ENCODE measurements around the gene ZDHHC5. TPM values are rescaled to one million over a fixed set of nuclear protein-coding genes. Genes with fewer than 3 reads are reported as not detected.
A peak's percentile ranks its signal among the peaks of the same experiment; 100 is the strongest.
"Not testable (repeated sequence)": the region's sequence is repeated elsewhere in the genome, so short reads cannot be mapped to it uniquely, and the experiment has no call there.

The ZDHHC5 gene
- total RNA-seq, 2 experiments from 2014 or later, result 46.2 to 60.0 TPM

GRCh38 chr11:57703341-57703740 is 35.4 kb downstream of the ZDHHC5 start:
- H3K27ac Mint-ChIP-seq, result peak overlapping the region; percentile 37
- H3K4me1 Mint-ChIP-seq, result peaks cover 4% of the 10 kb centered on the region
- intact Hi-C loops (cut with DNase I, micrococcal nuclease), result no loop called here
- H3K9me3 Mint-ChIP-seq (ENCODE audit: low read depth), result no peaks in the 10 kb centered on the region
- ATAC-seq (no peak), DNase-seq (no peak)
- POLR2A ChIA-PET, result interaction anchor here (0.7 kb wide), 1 partner anchor 19 kb away, joined by 3 read pairs; no protein-coding TSS in a partner anchor
- no peak overlapping the region for H3K4me3 Mint-ChIP-seq
- H3K27me3 Mint-ChIP-seq, result no peaks in the 10 kb centered on the region
- H3K36me3 Mint-ChIP-seq (ENCODE audit: low read depth), result peaks cover 34% of the 10 kb centered on the region
- CTCF ChIA-PET, result interaction anchor here (0.6 to 2.1 kb wide), 7 partner anchors 10 to 733 kb away, joined by 3 to 11 read pairs (median 3); no protein-coding TSS in a partner anchor

- no peak overlapping the region for H3K27ac Mint-ChIP-seq
- H3K36me3 Mint-ChIP-seq (ENCODE audit: low read depth), result peaks cover 21% of the 10 kb centered on the region
- CTCF ChIA-PET, result no interaction called here
- peaks cover 12% of the 10 kb centered on the region for H3K4me1 Mint-ChIP-seq
- no peak for DNase-seq
- intact Hi-C loops (cut with DNase I, micrococcal nuclease), result no loop called here
- no peak for ATAC-seq
- H3K9me3 Mint-ChIP-seq (ENCODE audit: low read depth), result no peaks in the 10 kb centered on the region
- H3K4me3 Mint-ChIP-seq, result no peak overlapping the region
- H3K27me3 Mint-ChIP-seq, result no peaks in the 10 kb centered on the region
- POLR2A ChIA-PET, result interaction anchor here (0.7 kb wide), 1 partner anchor 95 kb away, joined by 3 read pairs; no protein-coding TSS in a partner anchor
Observed at GRCh38 chr11:57704932-57705331, 37.0 kb downstream of the ZDHHC5 start.

DNA sequence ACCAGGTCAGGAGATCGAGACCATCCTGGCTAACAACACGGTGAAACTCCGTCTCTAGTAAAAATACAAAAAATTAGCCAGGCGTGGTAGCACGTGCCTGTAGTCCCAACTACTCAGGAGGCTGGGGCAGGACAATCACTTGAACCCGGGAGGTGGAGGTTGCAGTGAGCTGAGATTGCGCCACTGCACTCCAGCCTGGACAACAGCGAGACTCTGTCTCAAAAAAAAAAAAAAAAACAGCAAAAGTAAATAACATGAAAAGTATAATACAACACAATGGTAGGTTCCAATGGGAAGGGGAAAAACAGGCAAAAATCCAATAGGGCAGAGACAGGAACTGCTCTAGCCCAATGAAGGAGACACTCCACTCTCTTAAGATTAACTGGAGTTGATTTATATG is 37.5 kb downstream of the ZDHHC5 start:
- not testable (repeated sequence) for H3K4me3 Mint-ChIP-seq, ATAC-seq

GRCh38 chr11:57709802-57710367 is 42.0 kb downstream of the ZDHHC5 start:
- intact Hi-C loops (cut with DNase I, micrococcal nuclease), result loop anchor here in 1 of 2 experiments (5.0 kb wide), 2 partner anchors 143 to 283 kb away; partner anchors contain the start of genes SLC43A3 and UBE2L6
- DNase-seq (no peak), ATAC-seq (no peak)
- POLR2A ChIA-PET, result interaction anchor here (0.6 to 2.6 kb wide), 3 partner anchors 18 to 51 kb away, joined by 3 to 16 read pairs (median 7); partner anchors contain the start of gene SELENOH
- Mint-ChIP-seq H3K27ac (peak overlapping the region; percentile 42), H3K4me1 (peaks cover 48% of the 10 kb centered on the region), H3K4me3 (no peak overlapping the region), H3K9me3 (ENCODE audit: low read depth) (no peaks in the 10 kb centered on the region), H3K36me3 (ENCODE audit: low read depth) (peaks cover 12% of the 10 kb centered on the region), H3K27me3 (no peaks in the 10 kb centered on the region)
- CTCF ChIA-PET, result interaction anchor here (0.6 to 1.2 kb wide), 6 partner anchors 8 to 91 kb away, joined by 3 to 7 read pairs (median 3); no protein-coding TSS in a partner anchor

More for the DNA sequence above, 37.5 kb downstream of the ZDHHC5 start:
- H3K27me3 Mint-ChIP-seq; DNase-seq; H3K27ac Mint-ChIP-seq; H3K9me3 Mint-ChIP-seq (ENCODE audit: low read depth); CTCF ChIA-PET; intact Hi-C loops (cut with DNase I, micrococcal nuclease): not testable (repeated sequence)
- POLR2A ChIA-PET, result interaction anchor here (0.7 kb wide), 1 partner anchor 95 kb away, joined by 3 read pairs; no protein-coding TSS in a partner anchor
- H3K36me3 Mint-ChIP-seq (ENCODE audit: low read depth), result peaks cover 18% of the 10 kb centered on the region
- peaks cover 17% of the 10 kb centered on the region for H3K4me1 Mint-ChIP-seq

GRCh38 chr11:57711414-57712255 is 43.7 kb downstream of the ZDHHC5 start, which contains the start of gene MED19:
MED19 (minus strand) TSS chr11:57712215; CDS start chr11:57712179, 36 bp downstream.
- peak; percentile 43 for ATAC-seq
- H3K27me3 Mint-ChIP-seq, result no peaks in the 10 kb centered on the region

GRCh38 chr11:57712256-57713150 is 44.6 kb downstream of the ZDHHC5 start, which contains the start of gene TMX2:
TMX2 (plus strand) TSS chr11:57712593; CDS start chr11:57712619, 26 bp downstream.
- POLR2A ChIA-PET, result interaction anchor here (0.6 to 2.6 kb wide), 5 partner anchors 9 to 199 kb away, joined by 3 to 16 read pairs (median 3); partner anchors contain the start of gene SELENOH
- CTCF ChIA-PET, result interaction anchor here (0.6 to 1.4 kb wide), 6 partner anchors 16 to 333 kb away, joined by 3 to 4 read pairs (median 3); no protein-coding TSS in a partner anchor
- Mint-ChIP-seq H3K36me3 (ENCODE audit: low read depth) (peaks cover 18% of the 10 kb centered on the region), H3K9me3 (ENCODE audit: low read depth) (no peaks in the 10 kb centered on the region), H3K27ac (peak within 1 kb of the TSS; percentile 97), H3K4me1 (peaks cover 50% of the 10 kb centered on the region), H3K4me3 (peak within 1 kb of the TSS; percentile 97), H3K27me3 (no peaks in the 10 kb centered on the region)
- intact Hi-C loops (cut with DNase I, micrococcal nuclease), result loop anchor here (1.0 to 5.0 kb wide), 13 partner anchors 29 to 867 kb away; partner anchors contain the start of genes CLP1 (in 2 of the 2), SELENOH (in 2 of the 2), SLC43A3 (in 2 of the 2) and TIMM10 (in 2 of the 2)
- DNase-seq (peak; percentile 94), ATAC-seq (peak; percentile 93)

More at GRCh38 chr11:57711414-57712255, 43.7 kb downstream of the ZDHHC5 start, which contains the start of gene MED19:
- H3K9me3 Mint-ChIP-seq (ENCODE audit: low read depth), result no peaks in the 10 kb centered on the region
- CTCF ChIA-PET, result interaction anchor here (1.0 to 1.4 kb wide), 4 partner anchors 17 to 218 kb away, joined by 3 to 4 read pairs (median 4); no protein-coding TSS in a partner anchor
- H3K27ac Mint-ChIP-seq, result peak within 1 kb of the TSS; percentile 97
- peak; percentile 85 for DNase-seq
- peaks cover 13% of the 10 kb centered on the region for H3K36me3 Mint-ChIP-seq (ENCODE audit: low read depth)
- intact Hi-C loops (cut with DNase I, micrococcal nuclease), result loop anchor here (1.0 to 5.0 kb wide), 14 partner anchors 30 to 868 kb away; partner anchors contain the start of genes CLP1 (in 2 of the 2), SELENOH (in 2 of the 2), SLC43A3 (in 2 of the 2) and TIMM10 (in 2 of the 2)
- POLR2A ChIA-PET, result interaction anchor here (0.6 to 2.6 kb wide), 5 partner anchors 9 to 198 kb away, joined by 3 to 16 read pairs (median 3); partner anchors contain the start of gene SELENOH
- H3K4me3 Mint-ChIP-seq, result peak within 1 kb of the TSS; percentile 97
- peaks cover 50% of the 10 kb centered on the region for H3K4me1 Mint-ChIP-seq

DNA sequence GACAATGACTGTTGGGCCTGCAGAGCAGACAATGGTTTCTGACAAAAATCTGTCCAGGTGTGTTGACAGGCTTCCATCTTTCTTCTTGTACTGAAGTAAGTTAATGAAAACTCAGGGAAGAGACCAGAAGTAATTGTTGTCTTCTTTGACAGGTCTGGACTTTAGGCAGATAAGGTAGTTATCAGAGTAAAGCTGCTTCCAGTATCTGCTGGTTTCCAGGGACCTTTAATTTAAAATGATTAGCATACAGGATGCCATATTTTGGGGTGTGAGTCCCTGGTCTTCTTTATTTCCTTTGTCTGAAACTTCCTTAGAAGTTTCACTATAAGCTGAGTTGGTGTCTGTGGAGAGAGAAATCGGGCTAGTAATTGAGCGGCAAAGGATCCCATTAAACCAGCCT is 45.9 kb downstream of the ZDHHC5 start:
- Mint-ChIP-seq H3K27ac (peak overlapping the region; percentile 97), H3K4me1 (peaks cover 45% of the 10 kb centered on the region), H3K36me3 (ENCODE audit: low read depth) (peaks cover 22% of the 10 kb centered on the region), H3K27me3 (no peaks in the 10 kb centered on the region), H3K9me3 (ENCODE audit: low read depth) (no peaks in the 10 kb centered on the region), H3K4me3 (peak overlapping the region; percentile 97)
- CTCF ChIA-PET, result interaction anchor here (0.8 to 2.1 kb wide), 4 partner anchors 14 to 811 kb away, joined by 3 to 13 read pairs (median 5); no protein-coding TSS in a partner anchor
- POLR2A ChIA-PET, result interaction anchor here (0.6 kb wide), 1 partner anchor 27 kb away, joined by 3 read pairs; the partner anchor contains the start of gene SELENOH
- no peak for ATAC-seq
- DNase-seq, result no peak
- intact Hi-C loops (cut with DNase I, micrococcal nuclease), result loop anchor here (2.0 to 5.0 kb wide), 6 partner anchors 79 to 865 kb away; partner anchors contain the start of genes SLC43A3 (in 2 of the 2), UBE2L6 (in 1 of the 2) and ZFP91 (in 1 of the 2)

GRCh38 chr11:57716726-57717125 is 48.8 kb downstream of the ZDHHC5 start:
- intact Hi-C loops (cut with DNase I, micrococcal nuclease); POLR2A ChIA-PET; CTCF ChIA-PET: not testable (repeated sequence)

DNA sequence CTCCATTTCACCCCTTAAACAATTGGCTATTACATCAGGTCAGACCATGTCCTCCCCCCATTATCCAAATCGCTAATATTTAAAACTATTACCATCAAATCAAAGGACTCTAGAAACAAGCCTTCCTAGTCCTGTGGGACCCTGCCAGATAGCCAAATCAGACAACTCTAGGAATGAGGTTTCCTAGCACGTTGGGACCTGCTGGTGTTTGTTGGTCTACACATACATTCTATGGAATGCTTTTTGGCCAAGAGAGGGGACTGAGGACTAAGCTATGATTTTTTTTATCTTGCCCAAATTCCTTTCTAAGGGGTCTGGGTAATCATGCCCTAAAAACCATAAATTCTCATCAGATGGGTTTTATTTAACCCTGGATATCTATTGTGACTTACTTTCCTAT is 59.3 kb downstream of the ZDHHC5 start:
- Mint-ChIP-seq H3K27ac (peak overlapping the region; percentile 9), H3K27me3 (no peaks in the 10 kb centered on the region), H3K9me3 (ENCODE audit: low read depth) (no peaks in the 10 kb centered on the region), H3K4me1 (peaks cover 6% of the 10 kb centered on the region), H3K36me3 (ENCODE audit: low read depth) (peaks cover 5% of the 10 kb centered on the region), H3K4me3 (no peak overlapping the region)
- ChIA-PET POLR2A (no interaction called here), CTCF (interaction anchor here (0.6 to 1.8 kb wide), 3 partner anchors 12 to 57 kb away, joined by 3 to 6 read pairs (median 3); no protein-coding TSS in a partner anchor)
- intact Hi-C loops (cut with DNase I, micrococcal nuclease), result no loop called here
- DNase-seq (no peak), ATAC-seq (no peak)

More at GRCh38 chr11:57716726-57717125, 48.8 kb downstream of the ZDHHC5 start:
- H3K4me3 Mint-ChIP-seq; H3K9me3 Mint-ChIP-seq (ENCODE audit: low read depth); H3K27ac Mint-ChIP-seq; H3K27me3 Mint-ChIP-seq; ATAC-seq; DNase-seq: not testable (repeated sequence)
- Mint-ChIP-seq H3K36me3 (ENCODE audit: low read depth) (peaks cover 31% of the 10 kb centered on the region), H3K4me1 (peaks cover 21% of the 10 kb centered on the region)
